Measurements from ENCODE around the gene PEG3. TPM values are rescaled to one million over a fixed set of nuclear protein-coding genes. Genes with fewer than 3 reads are reported as not detected.

Gene PEG3
- total RNA-seq, 1 experiment from 2014 or later, result 0.83 TPM

DNA sequence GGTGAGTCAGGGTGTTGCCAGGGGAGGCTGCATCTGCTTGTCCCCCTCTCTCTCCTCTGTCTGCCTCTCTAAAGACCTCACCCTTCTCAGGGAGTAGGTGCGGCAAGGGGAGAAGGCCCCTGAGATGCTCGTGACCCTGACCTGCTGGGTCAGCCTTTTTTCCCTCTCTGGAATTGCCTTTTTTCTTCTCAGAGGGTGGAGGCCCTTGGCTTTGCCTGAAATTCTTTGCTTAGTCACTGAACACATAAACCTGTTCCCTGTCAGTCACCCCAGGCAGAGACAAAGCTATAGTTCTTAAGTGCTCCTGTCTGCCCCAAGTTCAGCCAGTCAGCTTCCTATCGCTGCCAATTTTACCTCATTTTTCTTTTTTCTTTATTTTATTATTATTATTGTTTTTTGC is 35.2 kb upstream of the PEG3 start (continued):
- TF ChIP-seq, protein P1, sequence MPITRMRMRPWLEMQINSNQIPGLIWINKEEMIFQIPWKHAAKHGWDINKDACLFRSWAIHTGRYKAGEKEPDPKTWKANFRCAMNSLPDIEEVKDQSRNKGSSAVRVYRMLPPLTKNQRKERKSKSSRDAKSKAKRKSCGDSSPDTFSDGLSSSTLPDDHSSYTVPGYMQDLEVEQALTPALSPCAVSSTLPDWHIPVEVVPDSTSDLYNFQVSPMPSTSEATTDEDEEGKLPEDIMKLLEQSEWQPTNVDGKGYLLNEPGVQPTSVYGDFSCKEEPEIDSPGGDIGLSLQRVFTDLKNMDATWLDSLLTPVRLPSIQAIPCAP (CRISPR knock-in tag; IDR thresholded peaks at IDR 0.05), result no peak
- TF ChIP-seq GRHL2 (CRISPR knock-in tag; IDR thresholded peaks at IDR 0.05; ENCODE audit: insufficient replicate concordance, severe bottlenecking), result no peak
- TF ChIP-seq ZNF138 (CRISPR knock-in tag; conservative IDR thresholded peaks at IDR 0.05), result no peak
- TF ChIP-seq, protein P2, sequence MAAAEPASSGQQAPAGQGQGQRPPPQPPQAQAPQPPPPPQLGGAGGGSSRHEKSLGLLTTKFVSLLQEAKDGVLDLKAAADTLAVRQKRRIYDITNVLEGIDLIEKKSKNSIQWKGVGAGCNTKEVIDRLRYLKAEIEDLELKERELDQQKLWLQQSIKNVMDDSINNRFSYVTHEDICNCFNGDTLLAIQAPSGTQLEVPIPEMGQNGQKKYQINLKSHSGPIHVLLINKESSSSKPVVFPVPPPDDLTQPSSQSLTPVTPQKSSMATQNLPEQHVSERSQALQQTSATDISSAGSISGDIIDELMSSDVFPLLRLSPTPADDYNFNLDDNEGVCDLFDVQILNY (CRISPR knock-in tag; IDR thresholded peaks at IDR 0.05), result no peak
- no peak for TF ChIP-seq ZNF317 (CRISPR knock-in tag; IDR thresholded peaks at IDR 0.05; ENCODE audit: borderline replicate concordance, low read depth)
- no peak for TF ChIP-seq ZNF423 (CRISPR knock-in tag; IDR thresholded peaks at IDR 0.05)
- no peak for TF ChIP-seq NFATC4 (CRISPR knock-in tag; IDR thresholded peaks at IDR 0.05)
- TF ChIP-seq, protein P3, sequence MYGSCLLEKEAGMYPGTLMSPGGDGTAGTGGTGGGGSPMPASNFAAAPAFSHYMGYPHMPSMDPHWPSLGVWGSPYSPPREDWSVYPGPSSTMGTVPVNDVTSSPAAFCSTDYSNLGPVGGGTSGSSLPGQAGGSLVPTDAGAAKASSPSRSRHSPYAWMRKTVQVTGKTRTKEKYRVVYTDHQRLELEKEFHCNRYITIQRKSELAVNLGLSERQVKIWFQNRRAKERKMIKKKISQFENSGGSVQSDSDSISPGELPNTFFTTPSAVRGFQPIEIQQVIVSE (CRISPR knock-in tag; IDR thresholded peaks at IDR 0.05; ENCODE audit: borderline replicate concordance), result no peak

DNA sequence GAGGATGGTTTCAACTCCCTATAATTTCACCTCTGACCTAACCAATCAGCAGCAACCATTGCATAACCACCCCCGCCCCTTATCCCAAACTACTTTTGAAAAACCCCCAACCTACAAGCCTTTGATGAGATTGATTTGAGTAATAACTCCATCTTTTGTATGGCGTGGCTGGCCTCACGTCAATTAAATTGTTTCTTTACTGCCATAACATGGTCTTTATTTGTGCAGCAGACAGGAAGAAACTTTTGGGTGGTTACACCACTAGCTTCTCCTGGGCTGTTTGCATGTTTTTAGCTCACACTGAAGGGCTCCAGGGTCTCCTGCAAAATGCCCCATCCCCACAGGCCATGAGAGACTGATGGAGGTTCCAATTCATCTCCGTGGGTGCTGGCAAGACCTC is 34.0 kb upstream of the PEG3 start:
- H3K4me1 Mint-ChIP-seq, result no peaks in the 10 kb centered on the region
- CTCF ChIA-PET, result no interaction called here

DNA sequence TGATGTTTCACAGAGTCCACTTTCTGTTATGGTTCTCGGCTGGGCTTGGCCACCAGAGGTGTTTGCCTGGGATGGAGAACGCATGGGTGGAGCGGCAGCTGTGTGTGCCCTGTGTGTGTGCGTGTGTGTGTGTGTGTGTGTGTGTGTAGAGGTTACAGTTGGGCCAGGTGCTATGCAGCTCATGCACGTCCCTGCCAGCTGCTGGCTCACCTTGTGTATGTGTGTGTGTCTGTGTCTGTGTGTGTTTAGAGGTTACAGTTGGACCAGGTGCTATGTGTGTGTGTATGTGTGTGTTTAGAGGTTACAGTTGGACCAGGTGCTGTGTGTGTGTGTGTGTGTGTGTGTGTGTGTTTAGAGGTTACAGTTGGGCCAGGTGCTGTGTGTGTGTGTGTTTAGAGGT is 33.0 kb upstream of the PEG3 start:
- Mint-ChIP-seq H3K36me3 (peaks cover 79% of the 10 kb centered on the region), H3K4me3 (no peak overlapping the region), H3K9me3 (peaks cover 78% of the 10 kb centered on the region), H3K4me1 (no peaks in the 10 kb centered on the region), H3K27ac (no peak overlapping the region), H3K27me3 (ENCODE audit: low read depth) (peaks cover 20% of the 10 kb centered on the region)
- TF ChIP-seq ZNF219 (CRISPR knock-in tag; IDR thresholded peaks at IDR 0.05; ENCODE audit: borderline replicate concordance) (no peak), GABPB1 (CRISPR knock-in tag; IDR thresholded peaks at IDR 0.05) (no peak), ESRRA (CRISPR knock-in tag; IDR thresholded peaks at IDR 0.05; ENCODE audit: borderline replicate concordance) (no peak), ZNF671 (CRISPR knock-in tag; IDR thresholded peaks at IDR 0.05) (no peak), FOXK1 (CRISPR knock-in tag; IDR thresholded peaks at IDR 0.05) (no peak)
- TF ChIP-seq, protein P4, sequence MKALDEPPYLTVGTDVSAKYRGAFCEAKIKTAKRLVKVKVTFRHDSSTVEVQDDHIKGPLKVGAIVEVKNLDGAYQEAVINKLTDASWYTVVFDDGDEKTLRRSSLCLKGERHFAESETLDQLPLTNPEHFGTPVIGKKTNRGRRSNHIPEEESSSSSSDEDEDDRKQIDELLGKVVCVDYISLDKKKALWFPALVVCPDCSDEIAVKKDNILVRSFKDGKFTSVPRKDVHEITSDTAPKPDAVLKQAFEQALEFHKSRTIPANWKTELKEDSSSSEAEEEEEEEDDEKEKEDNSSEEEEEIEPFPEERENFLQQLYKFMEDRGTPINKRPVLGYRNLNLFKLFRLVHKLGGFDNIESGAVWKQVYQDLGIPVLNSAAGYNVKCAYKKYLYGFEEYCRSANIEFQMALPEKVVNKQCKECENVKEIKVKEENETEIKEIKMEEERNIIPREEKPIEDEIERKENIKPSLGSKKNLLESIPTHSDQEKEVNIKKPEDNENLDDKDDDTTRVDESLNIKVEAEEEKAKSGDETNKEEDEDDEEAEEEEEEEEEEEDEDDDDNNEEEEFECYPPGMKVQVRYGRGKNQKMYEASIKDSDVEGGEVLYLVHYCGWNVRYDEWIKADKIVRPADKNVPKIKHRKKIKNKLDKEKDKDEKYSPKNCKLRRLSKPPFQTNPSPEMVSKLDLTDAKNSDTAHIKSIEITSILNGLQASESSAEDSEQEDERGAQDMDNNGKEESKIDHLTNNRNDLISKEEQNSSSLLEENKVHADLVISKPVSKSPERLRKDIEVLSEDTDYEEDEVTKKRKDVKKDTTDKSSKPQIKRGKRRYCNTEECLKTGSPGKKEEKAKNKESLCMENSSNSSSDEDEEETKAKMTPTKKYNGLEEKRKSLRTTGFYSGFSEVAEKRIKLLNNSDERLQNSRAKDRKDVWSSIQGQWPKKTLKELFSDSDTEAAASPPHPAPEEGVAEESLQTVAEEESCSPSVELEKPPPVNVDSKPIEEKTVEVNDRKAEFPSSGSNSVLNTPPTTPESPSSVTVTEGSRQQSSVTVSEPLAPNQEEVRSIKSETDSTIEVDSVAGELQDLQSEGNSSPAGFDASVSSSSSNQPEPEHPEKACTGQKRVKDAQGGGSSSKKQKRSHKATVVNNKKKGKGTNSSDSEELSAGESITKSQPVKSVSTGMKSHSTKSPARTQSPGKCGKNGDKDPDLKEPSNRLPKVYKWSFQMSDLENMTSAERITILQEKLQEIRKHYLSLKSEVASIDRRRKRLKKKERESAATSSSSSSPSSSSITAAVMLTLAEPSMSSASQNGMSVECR (CRISPR knock-in tag; IDR thresholded peaks at IDR 0.05; ENCODE audit: borderline replicate concordance), result no peak
- TF ChIP-seq, protein P5, sequence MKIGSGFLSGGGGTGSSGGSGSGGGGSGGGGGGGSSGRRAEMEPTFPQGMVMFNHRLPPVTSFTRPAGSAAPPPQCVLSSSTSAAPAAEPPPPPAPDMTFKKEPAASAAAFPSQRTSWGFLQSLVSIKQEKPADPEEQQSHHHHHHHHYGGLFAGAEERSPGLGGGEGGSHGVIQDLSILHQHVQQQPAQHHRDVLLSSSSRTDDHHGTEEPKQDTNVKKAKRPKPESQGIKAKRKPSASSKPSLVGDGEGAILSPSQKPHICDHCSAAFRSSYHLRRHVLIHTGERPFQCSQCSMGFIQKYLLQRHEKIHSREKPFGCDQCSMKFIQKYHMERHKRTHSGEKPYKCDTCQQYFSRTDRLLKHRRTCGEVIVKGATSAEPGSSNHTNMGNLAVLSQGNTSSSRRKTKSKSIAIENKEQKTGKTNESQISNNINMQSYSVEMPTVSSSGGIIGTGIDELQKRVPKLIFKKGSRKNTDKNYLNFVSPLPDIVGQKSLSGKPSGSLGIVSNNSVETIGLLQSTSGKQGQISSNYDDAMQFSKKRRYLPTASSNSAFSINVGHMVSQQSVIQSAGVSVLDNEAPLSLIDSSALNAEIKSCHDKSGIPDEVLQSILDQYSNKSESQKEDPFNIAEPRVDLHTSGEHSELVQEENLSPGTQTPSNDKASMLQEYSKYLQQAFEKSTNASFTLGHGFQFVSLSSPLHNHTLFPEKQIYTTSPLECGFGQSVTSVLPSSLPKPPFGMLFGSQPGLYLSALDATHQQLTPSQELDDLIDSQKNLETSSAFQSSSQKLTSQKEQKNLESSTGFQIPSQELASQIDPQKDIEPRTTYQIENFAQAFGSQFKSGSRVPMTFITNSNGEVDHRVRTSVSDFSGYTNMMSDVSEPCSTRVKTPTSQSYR (CRISPR knock-in tag; IDR thresholded peaks at IDR 0.05), result no peak
- TF ChIP-seq, protein P6, sequence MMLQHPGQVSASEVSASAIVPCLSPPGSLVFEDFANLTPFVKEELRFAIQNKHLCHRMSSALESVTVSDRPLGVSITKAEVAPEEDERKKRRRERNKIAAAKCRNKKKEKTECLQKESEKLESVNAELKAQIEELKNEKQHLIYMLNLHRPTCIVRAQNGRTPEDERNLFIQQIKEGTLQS (CRISPR knock-in tag; conservative IDR thresholded peaks at IDR 0.05), result no peak
- no peak for DNase-seq (ENCODE audit: low spot score)
- ATAC-seq, result no peak
- CTCF ChIA-PET, result no interaction called here
- POLR2A ChIA-PET, result no interaction called here

More for the DNA sequence above, 34.0 kb upstream of the PEG3 start:
- H3K9me3 Mint-ChIP-seq, result peaks cover 73% of the 10 kb centered on the region
- DNase-seq (ENCODE audit: low spot score), result no peak
- peaks cover 20% of the 10 kb centered on the region for H3K27me3 Mint-ChIP-seq (ENCODE audit: low read depth)
- ATAC-seq, result no peak
- H3K4me3 Mint-ChIP-seq, result no peak overlapping the region
- POLR2A ChIA-PET, result no interaction called here
- H3K36me3 Mint-ChIP-seq, result peaks cover 74% of the 10 kb centered on the region
- TF ChIP-seq FOXP1 (CRISPR knock-in tag; IDR thresholded peaks at IDR 0.05; ENCODE audit: borderline replicate concordance), result no peak
- H3K27ac Mint-ChIP-seq, result no peak overlapping the region

Measured in WTC11 (cell line).